Daoy (cell line): ENCODE results near the gene MPHOSPH9. TPM values are rescaled to one million over a fixed set of nuclear protein-coding genes. Genes with fewer than 3 reads are reported as not detected.

ENCODE experiments used
- DNase-seq: peaks from one replicate; pipeline ENCODE4 v3.0.0-alpha.2; 2015; ENCODE audit warnings: low read depth
- total RNA-seq: library from RNA; depleted of rRNA; stranded (reverse); fragments of >200 nt; shearing (Covaris generic); gene quantifications from 2 replicates; pipeline ENCODE4 v1.2.3, GENCODE V29; 2014

Gene MPHOSPH9
- total RNA-seq, 1 experiment from 2014 or later = 54.3 TPM

DNA sequence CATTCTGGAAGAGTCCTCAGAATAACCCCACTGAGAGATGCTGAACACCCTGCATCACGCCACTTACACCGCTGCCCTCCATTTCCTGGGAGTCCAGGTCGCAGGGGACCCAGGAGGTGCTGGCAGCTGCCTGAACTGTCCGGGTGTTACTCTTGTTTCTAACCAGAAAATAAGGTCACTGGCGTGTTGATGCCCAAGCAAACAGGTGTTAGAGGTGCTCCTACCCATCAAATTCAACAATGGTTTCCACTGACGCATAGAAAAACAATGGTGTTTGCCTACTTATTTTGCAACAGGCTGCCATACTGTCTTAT lies 105.8 kb downstream of the MPHOSPH9 start:
- DNase-seq = no peak

DNA sequence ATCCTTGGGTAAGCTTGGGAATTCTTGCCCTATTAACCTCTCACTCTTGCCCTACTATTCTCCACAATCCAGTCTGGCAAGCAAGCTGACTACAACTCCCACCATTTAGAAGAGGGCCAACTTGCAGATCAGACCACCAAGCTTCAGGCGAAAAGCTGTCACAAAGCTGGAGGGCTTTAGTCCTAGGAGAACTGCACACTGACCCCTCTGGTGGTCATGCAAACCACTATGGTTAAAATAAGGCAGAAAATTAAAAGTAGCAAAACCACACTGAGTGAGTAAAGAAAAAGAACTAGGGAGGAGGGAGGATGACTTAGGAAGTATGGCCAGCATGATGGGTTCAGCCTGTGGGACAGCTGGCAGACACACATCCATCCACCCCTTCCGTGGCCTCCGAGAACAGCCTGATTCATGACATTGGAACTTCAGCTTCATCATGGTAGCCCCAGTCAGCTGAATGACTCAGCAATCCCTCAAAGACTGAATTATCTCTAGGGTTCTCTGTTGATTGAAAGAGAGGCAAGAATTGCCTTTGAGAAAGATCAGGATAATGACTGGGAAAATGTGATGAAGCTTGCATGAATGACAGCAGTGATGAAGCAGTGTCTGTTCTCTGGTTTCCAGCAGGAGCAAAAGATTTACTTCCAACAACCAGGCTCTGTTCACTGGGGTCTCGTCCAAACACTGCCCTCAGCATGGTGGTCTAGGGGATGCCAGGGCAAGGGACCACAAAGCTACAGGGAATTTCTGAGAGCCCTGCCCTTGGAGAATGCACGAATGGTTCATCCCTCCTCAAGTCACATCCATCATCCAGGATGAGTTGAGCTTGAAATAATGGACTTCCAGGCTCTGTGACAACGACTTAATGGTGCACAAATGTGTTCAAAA lies 106.4 kb downstream of the MPHOSPH9 start:
- peak; percentile 97 for DNase-seq

DNA sequence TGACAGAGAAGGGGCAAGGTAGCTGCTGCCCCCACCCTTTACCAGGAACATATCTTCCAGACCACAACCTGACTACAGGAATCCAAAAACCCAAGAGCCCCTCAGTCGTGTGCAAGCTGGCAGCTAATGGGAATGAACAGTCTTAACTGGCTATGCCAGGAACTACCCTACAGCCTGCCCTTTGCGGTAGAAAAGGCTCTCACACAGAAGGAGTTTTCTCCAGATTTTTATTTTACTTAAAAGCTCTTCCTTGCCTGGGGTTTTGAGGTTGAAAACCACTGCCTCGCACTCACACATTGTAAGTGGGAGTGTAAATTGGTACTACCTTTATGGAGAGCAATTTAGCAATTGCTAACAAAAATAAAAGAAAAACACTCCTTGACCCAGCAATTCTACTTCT lies 110.3 kb downstream of the MPHOSPH9 start:
- DNase-seq = no peak

DNA sequence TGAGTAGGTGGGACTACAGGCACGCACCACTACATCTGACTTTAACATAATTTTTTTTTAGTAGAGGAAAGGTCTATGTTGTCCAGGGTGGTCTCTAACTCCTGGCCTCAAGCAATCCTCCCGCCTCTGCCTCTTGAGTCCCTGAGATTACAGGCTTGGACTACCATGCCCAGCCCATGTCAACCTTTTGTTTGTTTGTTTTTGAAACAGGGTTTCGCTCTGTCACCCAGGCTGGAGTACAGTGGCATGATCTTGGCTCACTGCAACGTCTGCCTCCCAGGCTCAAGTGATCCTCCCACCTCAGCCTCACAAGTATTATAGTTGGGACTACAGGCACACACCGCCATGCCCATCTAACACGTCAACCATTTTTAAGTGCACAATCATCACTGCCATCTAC lies 111.3 kb downstream of the MPHOSPH9 start:
- no peak for DNase-seq

DNA sequence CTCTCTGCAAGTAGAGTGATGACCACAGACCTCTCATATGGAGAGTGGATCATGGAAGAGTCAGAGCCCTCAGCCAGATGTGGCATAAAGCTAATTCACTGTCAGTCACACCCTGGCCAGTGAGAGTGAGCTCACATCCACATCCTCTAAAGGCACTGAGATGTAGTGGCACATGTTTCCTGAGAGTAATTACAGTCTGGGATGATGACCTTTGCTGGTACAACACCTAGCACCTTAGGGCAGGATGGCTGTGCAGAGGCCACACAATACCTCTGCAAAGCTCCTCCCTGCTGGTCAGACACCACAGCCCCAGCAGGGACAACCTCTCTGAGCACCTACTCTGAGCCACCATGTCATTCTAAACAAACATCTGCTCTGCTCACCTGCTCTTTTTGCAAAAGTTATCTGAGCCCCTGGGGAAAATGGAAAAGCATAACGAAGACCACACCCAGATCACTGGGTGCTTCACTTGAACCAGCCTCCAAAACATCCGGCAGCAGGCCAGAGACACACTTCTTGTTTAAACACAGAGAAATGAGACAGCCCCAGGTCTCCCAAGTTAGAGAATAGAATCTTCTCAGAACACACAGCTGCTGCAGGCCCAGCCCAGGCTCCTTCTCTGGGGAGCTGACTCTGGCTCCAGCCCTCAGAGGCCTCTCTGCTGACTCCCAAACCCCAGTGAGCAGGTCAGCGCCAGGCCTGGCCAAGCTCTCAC lies 112.3 kb downstream of the MPHOSPH9 start:
- no peak for DNase-seq

DNA sequence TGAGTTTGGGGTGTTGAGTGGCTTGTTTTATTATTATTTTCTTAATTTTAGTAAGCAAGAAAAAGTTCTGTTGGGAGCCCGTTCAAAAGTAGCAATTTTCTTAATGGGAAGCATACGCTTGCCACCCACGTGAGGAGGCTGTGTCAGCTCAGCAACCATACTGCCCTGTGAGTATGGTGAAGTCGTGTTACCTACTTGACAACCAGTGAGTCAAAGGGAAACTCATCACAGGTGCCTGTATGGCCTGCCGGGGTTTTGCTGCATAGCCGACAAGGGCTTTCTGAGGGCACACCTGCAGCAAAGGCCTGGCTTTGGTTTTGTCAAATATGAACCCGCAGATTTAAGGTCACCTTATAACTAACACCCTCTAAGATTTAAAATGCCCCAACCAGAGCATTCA lies 113.1 kb downstream of the MPHOSPH9 start:
- no peak for DNase-seq

DNA sequence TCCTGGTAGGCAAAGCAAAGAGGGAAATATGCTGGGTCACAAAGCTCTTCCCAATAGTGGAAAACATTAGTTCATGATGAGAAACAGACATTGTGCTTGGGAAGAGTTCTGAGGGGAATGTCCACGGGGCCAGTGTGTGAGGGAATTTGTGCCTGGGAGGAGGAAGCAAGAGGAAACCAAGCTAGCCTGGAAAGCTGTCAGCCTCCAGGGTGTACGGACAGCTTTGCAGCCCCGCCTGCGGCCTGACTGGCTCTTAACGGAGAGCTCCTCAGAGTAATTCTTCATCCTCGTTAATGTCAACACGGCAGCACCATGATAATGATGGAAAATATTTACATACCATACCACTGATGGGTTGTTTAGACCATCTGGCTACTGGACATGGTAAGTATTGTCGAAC lies 114.4 kb downstream of the MPHOSPH9 start:
- no peak for DNase-seq

DNA sequence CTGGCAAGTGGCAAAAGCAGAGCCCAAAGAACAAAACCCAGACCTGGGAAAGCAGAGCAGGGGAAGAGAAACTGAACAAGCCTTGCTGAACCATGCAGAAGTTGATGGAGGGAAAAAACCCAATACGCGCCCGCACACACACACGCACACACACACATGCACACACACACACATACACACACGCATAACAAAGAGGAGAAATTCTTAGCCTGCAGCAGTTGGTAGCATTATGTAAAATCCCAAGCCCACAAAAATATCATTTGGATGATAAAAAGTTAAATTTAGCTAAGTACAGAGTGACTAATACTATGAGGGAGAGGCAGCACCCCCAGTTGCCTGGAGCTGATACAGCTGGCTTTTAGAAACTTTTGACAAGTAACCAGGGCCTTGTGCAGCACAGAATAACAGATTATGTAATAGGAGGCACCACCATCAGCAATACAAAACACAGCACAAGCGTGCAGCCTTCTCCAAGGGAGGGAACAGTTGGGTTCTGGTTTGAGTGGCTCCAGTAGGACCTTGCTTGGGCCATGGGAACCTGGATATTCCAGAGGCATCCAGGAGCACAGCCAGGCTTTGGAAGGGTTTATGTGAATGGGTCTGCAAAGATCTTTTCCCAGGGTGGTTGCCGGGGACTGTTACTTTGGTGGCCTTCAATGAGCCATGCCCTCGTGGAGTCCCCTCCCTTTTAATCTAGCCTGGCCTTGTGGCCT lies 117.4 kb downstream of the MPHOSPH9 start:
- DNase-seq = peak; percentile 35

DNA sequence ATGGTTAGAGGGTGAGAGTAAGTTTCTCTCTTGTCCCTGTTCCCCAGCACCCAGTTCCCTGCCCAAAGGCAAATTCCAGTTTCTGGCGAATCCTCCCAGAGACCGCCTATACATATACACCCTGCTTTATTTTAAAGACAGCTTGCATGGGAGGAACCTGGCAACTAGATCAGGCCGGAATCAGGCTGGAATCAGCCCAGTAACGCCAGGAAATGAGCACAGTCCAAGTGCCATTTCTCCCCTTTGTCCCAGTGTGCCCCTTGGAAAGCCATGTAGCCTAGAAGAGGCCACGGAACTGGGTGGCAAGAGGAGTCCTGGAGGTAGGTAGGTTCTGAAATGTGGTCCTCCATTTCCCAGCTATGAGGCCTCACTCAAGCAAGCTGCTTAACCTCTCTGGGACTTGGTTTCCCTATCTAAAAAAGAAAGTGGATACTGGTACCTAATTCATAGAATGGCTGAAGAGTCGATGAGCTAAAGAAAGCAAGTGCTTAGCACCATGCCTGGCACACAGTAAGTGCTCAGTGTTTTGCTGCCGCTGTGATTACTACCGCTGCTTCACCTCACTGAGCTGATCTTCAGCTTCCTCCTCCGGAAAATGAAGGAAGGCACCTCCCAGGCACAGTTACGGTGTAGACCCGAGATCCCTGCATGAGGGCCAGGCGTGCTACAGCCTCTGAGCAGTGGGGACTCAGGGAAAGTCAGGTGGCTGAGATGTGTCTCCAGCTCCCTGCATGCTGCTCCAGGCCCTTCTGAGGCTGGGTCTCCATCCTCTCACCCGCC lies 118.4 kb downstream of the MPHOSPH9 start:
- no peak for DNase-seq

DNA sequence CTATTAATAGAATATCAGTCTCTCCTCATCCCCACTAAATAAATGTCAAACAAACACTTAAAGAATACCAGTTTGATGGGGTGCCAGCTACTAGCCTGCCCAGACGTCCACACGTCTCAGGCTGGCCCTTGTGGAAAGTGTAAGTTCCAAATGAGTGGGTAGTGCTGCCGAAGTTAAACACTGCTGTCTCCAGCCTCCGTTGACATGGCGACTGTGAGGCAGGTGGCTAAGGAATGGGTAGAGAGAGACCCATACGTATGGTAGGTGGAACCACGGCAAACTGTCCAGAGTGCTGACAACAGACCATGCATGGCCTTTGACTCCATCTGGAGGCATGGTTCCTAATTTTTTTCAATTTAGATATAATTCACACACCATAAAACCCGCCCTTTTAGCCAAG lies 119.9 kb downstream of the MPHOSPH9 start:
- no peak for DNase-seq

DNA sequence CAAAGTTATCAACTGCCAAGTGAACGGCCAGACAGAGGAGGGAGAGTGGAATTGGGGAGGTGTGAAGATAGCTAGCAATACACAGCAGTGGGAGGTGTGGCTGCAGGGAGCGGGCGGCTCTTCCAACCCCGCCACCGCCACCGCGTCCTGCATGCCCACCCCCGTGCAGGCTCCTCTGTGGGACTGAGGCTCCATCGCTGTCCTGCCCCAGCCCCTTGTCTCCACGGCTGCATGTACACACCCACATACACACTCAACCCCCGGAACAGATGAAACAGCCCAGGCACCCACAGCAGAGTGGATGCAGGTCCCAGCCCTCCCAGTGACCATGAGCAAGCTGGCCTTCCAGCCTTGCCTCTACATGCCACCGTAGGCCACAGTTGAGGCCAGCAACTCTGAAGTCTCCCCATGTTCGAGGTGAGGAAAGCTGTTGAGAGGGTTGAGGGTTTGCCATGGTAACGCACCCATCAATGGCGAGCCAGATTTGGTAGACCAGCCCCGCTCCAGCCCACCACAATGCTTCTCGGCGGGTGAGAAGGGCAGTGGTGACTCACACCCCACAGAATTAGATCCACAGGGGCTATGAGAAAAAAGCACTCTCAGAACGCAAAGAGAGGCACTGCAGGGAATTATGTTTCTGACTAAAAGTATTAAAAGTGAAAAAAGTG lies 121.3 kb downstream of the MPHOSPH9 start:
- peak; percentile 57 for DNase-seq

DNA sequence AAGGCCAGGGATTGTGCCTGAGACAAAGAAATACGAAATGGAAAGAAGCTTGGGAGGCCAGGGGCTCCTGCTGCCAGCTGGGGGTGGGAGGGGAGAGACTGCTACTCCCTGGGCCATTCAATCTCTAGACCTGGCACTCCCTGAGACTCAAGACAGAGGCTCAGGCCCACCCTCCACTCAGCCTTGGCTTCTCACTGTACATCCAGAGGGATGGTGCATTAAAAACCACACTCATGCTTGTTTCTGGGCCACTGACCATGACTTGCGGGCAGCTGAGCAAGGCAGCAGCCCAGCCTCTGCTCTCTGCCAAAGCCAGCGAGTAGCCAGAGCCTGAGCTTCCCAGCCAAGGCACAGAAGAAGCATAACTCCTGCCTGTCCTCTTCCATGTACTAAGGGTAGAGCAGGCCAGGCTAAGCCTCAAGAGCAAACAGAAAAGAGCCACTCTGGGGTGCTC lies 123.6 kb downstream of the MPHOSPH9 start:
- DNase-seq = no peak

DNA sequence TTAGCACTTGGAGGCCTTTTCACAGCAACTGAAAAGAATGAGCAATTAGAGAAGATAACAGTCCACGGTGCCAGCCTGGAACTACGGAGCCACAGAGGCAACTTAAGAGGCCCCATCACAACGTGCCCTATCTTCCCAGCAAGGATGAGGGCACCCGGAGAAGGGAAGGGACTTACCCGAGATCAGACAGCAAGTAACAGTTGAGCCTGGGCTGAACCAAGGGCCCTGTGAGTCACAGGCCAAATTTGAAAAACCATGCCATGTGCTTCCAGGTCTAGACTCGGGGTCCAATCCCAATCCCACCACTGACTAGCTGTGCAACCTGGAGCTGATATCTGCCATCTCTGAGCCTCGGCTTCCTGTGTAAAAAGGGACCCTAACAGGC lies 124.3 kb downstream of the MPHOSPH9 start:
- DNase-seq = no peak

DNA sequence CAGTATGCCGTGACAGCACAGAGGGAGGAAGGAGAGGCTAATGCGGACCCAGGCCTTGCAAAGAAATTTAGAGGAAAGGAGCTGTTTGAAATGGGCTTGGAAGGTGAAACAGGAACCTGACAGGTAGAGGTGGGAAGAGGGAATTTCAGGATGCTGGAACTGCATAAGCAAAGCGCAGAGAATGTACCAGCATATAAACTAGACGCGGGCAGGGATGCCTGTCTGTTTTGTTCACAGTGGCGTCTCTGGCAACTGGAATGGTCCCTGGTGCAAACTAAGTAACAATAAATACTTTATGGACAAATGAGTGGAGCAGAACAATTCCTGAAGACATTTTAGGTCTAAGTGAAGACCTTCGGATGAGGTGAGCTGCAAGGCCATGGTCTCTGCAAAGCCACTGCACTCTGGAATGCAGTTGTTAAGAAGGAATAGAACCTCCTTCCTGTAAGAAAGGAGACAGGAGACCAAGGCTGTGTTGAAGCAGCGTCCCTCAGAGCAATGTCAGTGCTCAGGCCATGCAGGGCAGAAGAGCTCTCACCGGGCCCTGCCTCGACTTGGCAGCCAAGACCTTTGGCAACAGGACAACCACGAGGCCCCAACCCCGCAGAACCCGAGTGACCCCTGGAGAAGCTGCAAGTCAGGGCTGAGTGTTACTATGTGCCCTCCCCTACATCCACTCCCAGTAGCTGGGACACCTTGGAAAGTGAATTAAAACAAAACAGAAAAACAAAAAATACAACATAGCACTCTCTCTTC lies 124.8 kb downstream of the MPHOSPH9 start:
- no peak for DNase-seq

DNA sequence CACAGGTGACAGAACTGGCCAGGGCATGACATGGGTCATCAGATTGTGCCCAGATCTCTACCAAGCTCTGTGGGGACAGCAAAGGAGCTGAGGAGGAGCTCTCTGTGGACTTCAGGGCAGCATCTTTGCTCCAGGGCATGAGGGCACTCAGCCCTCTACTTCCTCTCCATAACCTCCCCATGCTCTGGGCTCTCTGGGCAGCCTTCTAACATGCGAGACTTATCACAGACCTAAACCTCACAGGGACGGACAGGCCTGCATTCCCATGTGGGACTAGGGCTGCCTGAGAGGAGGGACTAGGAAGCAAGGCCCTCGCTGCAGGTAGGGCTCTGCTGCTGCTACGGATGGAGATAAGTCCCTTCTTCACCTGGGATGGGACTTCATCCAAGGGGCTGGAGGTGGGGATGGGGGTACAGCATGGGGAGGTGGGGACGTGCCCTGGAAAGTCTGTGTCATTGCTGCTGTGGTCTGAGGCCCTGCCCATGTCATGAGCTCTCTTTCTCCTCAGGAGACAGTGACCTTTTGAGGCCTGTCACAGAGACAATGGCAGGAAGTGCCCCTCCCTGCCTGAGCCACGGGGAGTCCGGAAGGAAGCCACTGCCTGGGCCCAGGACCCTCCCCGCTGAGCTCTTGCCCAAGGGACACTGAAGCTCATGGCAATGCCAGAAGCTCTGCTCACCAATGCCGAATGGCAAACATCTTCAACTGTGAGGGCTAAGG lies 126.1 kb downstream of the MPHOSPH9 start:
- DNase-seq = peak; percentile 23

DNA sequence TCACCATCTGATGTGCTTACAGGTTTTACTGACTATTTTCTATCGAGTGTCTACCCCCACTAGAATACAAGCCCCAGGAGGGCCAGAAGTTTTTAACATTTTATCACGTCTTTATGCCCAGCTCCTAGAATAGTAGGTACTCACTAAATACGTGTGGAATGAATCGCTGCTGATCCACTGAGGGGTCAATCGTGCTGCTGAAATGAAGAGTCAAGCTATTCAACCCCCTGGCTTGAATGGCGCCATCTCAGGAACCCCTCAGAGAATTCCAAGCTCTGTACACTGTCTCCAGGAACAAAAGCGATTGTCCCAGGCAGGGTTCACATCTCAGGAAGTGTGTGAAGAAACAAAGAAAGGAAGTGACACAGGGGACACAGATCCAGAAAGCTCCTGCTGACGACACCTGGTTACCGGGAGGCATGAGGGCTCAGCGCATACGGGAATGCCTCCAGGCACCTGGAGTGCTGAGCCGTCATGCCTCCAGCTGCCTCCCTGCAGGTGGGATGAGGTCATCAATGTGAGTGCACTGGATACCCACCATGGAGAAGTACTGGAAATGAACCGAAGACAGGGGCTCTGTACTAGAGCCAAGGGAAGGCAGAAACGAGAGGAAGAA lies 127.6 kb downstream of the MPHOSPH9 start:
- DNase-seq = peak; percentile 37

DNA sequence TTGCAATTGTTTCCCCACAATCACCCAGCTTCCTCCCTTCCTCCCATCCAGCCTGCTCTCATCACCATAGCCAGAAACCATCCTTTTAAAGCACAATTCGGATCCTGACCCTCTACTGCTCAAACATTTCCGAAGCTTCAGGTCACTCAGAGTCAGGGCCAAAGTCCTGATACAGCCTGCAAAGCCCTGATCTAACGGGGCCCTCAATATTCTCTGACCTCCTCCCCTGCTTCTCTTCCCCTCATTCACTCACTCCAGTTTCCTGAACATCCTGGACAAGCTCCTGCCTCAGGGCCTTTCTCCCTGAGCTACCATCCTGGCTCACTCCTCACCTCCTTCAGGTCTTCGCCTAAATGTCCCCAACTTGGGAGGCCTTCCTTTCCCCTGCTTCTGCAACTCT lies 128.1 kb downstream of the MPHOSPH9 start:
- no peak for DNase-seq
